ENCODE results near the gene HMBS.
A peak's percentile ranks its signal among the peaks of the same experiment; 100 is the strongest.
"Not testable (repeated sequence)": the region's sequence is repeated elsewhere in the genome, so short reads cannot be mapped to it uniquely, and the experiment has no call there.

HMBS gene

DNA sequence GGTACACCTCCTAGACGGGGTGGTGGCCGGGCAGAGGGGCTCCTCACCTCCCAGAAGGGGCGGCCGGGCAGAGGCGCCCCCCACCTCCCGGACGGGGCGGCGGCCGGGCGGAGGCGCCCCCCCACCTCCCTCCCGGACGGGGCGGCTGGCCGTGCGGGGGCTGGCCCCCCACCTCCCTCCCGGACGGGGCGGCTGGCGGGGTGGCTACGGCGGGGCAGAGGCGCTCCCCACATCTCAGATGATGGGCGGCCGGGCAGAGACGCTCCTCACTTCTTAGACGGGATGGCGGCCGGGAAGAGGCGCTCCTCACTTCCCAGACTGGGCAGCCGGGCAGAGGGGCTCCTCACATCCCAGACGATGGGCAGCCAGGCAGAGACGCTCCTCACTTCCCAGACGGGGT, 25.6 kb upstream of the HMBS start:
- not testable (repeated sequence) for H3K9me3 ChIP-seq (ENCODE audit: insufficient read depth, low read depth, low read length); H4K12ac ChIP-seq (ENCODE audit: low read depth, low read length); H3K14ac ChIP-seq (ENCODE audit: low read length); H3K9ac ChIP-seq (ENCODE audit: low read length); H3K4ac ChIP-seq (ENCODE audit: low read depth, low read length); H3K79me2 ChIP-seq (ENCODE audit: control insufficient read depth, insufficient read depth, low read length, poor library complexity); H2AK5ac ChIP-seq (ENCODE audit: low read length); H4K8ac ChIP-seq (ENCODE audit: low read depth, low read length); H3K18ac ChIP-seq (ENCODE audit: low read length); H3K27ac ChIP-seq (ENCODE audit: low read depth, low read length); H3K4me2 ChIP-seq (ENCODE audit: low read length); H2BK5ac ChIP-seq (ENCODE audit: low read depth, low read length, poor library complexity); H3K23ac ChIP-seq (ENCODE audit: low read length); DNase-seq; H4K91ac ChIP-seq (ENCODE audit: low read depth, low read length); H3K4me1 ChIP-seq (ENCODE audit: control insufficient read depth in 1 of 2, insufficient read depth in 2 of 2, low read length in 2 of 2); H2BK120ac ChIP-seq (ENCODE audit: insufficient read depth, low read length, poor library complexity); H2BK12ac ChIP-seq (ENCODE audit: low read length); H3K4me3 ChIP-seq (ENCODE audit: low read depth, low read length); H2AFZ ChIP-seq (ENCODE audit: insufficient read depth, low read length, poor library complexity); H3K79me1 ChIP-seq (ENCODE audit: low read length); H3K27me3 ChIP-seq (ENCODE audit: insufficient read depth, low read length)
- H3K36me3 ChIP-seq (ENCODE audit: control insufficient read depth in 1 of 2, insufficient read depth in 2 of 2, low read length in 2 of 2), result peaks cover 15% of the 10 kb centered on the region in 2 experiments
- no CpG with 5 or more reads among the region's 35 CpGs for WGBS (ENCODE audit: extremely low coverage, insufficient coverage, insufficient read length)

DNA sequence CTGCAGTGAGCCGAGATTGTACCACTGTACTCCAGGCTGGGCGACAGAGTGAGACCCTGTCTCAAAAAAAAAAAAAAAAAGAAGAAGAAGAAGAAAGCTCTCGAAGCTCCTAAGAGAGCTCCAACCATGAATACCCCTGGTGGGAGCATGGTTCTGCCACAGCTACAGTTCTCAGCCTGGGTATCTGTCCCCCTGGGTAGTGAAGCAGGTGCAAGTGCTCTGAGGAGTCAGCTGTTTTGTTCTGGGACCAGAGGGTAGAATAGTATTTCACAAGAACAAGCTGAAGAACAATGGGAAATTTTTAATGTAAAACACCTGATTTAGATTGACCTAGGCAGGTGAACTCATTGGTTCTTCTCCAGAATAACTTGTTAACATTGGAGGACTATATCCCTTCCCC, 23.4 kb upstream of the HMBS start:
- H3K9me3 ChIP-seq (ENCODE audit: insufficient read depth, low read depth, low read length), result no peaks in the 10 kb centered on the region
- no peaks in the 10 kb centered on the region for H3K36me3 ChIP-seq (ENCODE audit: control insufficient read depth in 1 of 2, insufficient read depth in 2 of 2, low read length in 2 of 2)
- H3K18ac ChIP-seq (ENCODE audit: low read length), result no peak overlapping the region
- WGBS (ENCODE audit: extremely low coverage, insufficient coverage, insufficient read length), result no CpG with 5 or more reads among the region's 3 CpGs
- H3K4me2 ChIP-seq (ENCODE audit: low read length), result no peak overlapping the region
- H4K12ac ChIP-seq (ENCODE audit: low read depth, low read length), result no peak overlapping the region
- no peak overlapping the region for H2BK12ac ChIP-seq (ENCODE audit: low read length)
- H4K91ac ChIP-seq (ENCODE audit: low read depth, low read length), result no peak overlapping the region
- no peak overlapping the region for H3K14ac ChIP-seq (ENCODE audit: low read length)
- no peak overlapping the region for H3K9ac ChIP-seq (ENCODE audit: low read length)
- H3K23ac ChIP-seq (ENCODE audit: low read length), result no peak overlapping the region
- no peak overlapping the region for H2AK5ac ChIP-seq (ENCODE audit: low read length)
- no peak overlapping the region for H3K4ac ChIP-seq (ENCODE audit: low read depth, low read length)
- H2BK120ac ChIP-seq (ENCODE audit: insufficient read depth, low read length, poor library complexity), result no peak overlapping the region
- DNase-seq, result no peak
- peaks cover 8% of the 10 kb centered on the region for H3K79me1 ChIP-seq (ENCODE audit: low read length)
- H3K4me1 ChIP-seq (ENCODE audit: control insufficient read depth in 1 of 2, insufficient read depth in 2 of 2, low read length in 2 of 2), result peaks cover 2 to 3% of the 10 kb centered on the region in 2 experiments
- no peak overlapping the region for H2BK5ac ChIP-seq (ENCODE audit: low read depth, low read length, poor library complexity)
- H3K79me2 ChIP-seq (ENCODE audit: control insufficient read depth, insufficient read depth, low read length, poor library complexity), result peaks cover 7% of the 10 kb centered on the region
- no peaks in the 10 kb centered on the region for H3K27me3 ChIP-seq (ENCODE audit: insufficient read depth, low read length)
- no peak overlapping the region for H3K27ac ChIP-seq (ENCODE audit: low read depth, low read length)
- no peak overlapping the region for H3K4me3 ChIP-seq (ENCODE audit: low read depth, low read length)
- no peak overlapping the region for H2AFZ ChIP-seq (ENCODE audit: insufficient read depth, low read length, poor library complexity)
- H4K8ac ChIP-seq (ENCODE audit: low read depth, low read length), result no peak overlapping the region

DNA sequence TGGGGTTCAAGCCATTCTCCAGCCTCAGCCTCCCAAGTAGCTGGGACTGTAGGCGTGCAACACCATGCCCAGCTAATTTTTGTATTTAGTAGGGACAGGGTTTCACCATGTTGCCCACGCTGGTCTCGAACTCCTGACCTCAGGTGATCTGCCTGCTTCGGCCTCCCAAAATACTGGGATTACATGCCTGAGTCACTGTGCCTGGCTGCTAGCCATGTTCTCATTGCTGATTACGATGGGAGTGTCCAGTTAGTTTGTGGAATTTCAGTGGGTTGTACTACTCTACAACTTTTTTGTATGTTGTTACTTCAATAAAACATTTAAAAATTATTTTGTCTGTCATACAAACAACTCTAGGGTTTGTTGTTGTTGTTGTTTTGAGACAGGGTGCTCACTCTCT, 21.9 kb upstream of the HMBS start:
- Histone ChIP-seq H3K4ac (ENCODE audit: low read depth, low read length) (no peak overlapping the region), H3K4me1 (ENCODE audit: control insufficient read depth in 1 of 2, insufficient read depth in 2 of 2, low read length in 2 of 2) (peaks cover 3 to 5% of the 10 kb centered on the region in 2 experiments), H4K91ac (ENCODE audit: low read depth, low read length) (no peak overlapping the region), H2AK5ac (ENCODE audit: low read length) (no peak overlapping the region), H2BK120ac (ENCODE audit: insufficient read depth, low read length, poor library complexity) (no peak overlapping the region), H4K8ac (ENCODE audit: low read depth, low read length) (no peak overlapping the region), H3K4me3 (ENCODE audit: low read depth, low read length) (no peak overlapping the region), H3K4me2 (ENCODE audit: low read length) (no peak overlapping the region), H3K18ac (ENCODE audit: low read length) (no peak overlapping the region), H2BK12ac (ENCODE audit: low read length) (no peak overlapping the region), H3K9me3 (ENCODE audit: insufficient read depth, low read depth, low read length) (no peaks in the 10 kb centered on the region), H3K79me2 (ENCODE audit: control insufficient read depth, insufficient read depth, low read length, poor library complexity) (peaks cover 1% of the 10 kb centered on the region), H3K23ac (ENCODE audit: low read length) (no peak overlapping the region), H3K14ac (ENCODE audit: low read length) (no peak overlapping the region), H3K36me3 (ENCODE audit: control insufficient read depth in 1 of 2, insufficient read depth in 2 of 2, low read length in 2 of 2) (no peaks in the 10 kb centered on the region), H2AFZ (ENCODE audit: insufficient read depth, low read length, poor library complexity) (no peak overlapping the region), H3K9ac (ENCODE audit: low read length) (no peak overlapping the region), H3K27me3 (ENCODE audit: insufficient read depth, low read length) (no peaks in the 10 kb centered on the region), H4K12ac (ENCODE audit: low read depth, low read length) (no peak overlapping the region), H3K27ac (ENCODE audit: low read depth, low read length) (no peak overlapping the region), H3K79me1 (ENCODE audit: low read length) (peaks cover 3% of the 10 kb centered on the region), H2BK5ac (ENCODE audit: low read depth, low read length, poor library complexity) (no peak overlapping the region)
- no CpG with 5 or more reads among the region's 5 CpGs for WGBS (ENCODE audit: extremely low coverage, insufficient coverage, insufficient read length)
- DNase-seq, result no peak

DNA sequence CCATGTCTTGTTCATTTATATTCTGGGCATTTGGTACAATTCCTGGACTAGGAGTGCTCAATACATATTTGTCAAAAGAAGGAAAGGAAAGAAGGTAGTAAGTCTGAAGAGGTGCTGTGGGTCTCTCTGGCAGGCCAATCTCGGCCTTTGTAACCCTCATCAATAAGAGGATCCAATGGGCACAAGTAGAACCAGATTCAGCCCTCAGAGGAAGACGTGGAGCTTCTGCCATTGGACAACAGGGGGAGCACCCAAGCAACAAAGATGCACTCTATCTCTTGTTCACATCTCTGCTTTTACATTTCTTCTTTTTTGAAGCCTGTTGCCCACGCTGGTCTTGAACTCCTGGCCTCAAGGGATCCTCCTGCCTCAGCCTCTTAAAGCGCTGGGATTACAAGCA, 19.3 kb upstream of the HMBS start:
- no peak overlapping the region for H2AFZ ChIP-seq (ENCODE audit: insufficient read depth, low read length, poor library complexity)
- H3K9me3 ChIP-seq (ENCODE audit: insufficient read depth, low read depth, low read length), result no peaks in the 10 kb centered on the region
- WGBS (ENCODE audit: extremely low coverage, insufficient coverage, insufficient read length), result no CpG with 5 or more reads among the region's 4 CpGs
- H3K14ac ChIP-seq (ENCODE audit: low read length), result no peak overlapping the region
- no peak overlapping the region for H3K18ac ChIP-seq (ENCODE audit: low read length)
- H3K79me1 ChIP-seq (ENCODE audit: low read length), result peaks cover 5% of the 10 kb centered on the region
- H3K36me3 ChIP-seq (ENCODE audit: control insufficient read depth in 1 of 2, insufficient read depth in 2 of 2, low read length in 2 of 2), result peaks cover 0 to 3% of the 10 kb centered on the region in 2 experiments
- peak; percentile 46 to 58 for DNase-seq
- no peak overlapping the region for H2BK12ac ChIP-seq (ENCODE audit: low read length)
- no peak overlapping the region for H2BK120ac ChIP-seq (ENCODE audit: insufficient read depth, low read length, poor library complexity)
- H4K12ac ChIP-seq (ENCODE audit: low read depth, low read length), result no peak overlapping the region
- H2BK5ac ChIP-seq (ENCODE audit: low read depth, low read length, poor library complexity), result no peak overlapping the region
- no peak overlapping the region for H4K8ac ChIP-seq (ENCODE audit: low read depth, low read length)
- H3K4me1 ChIP-seq (ENCODE audit: control insufficient read depth in 1 of 2, insufficient read depth in 2 of 2, low read length in 2 of 2), result peaks cover 0 to 6% of the 10 kb centered on the region in 2 experiments
- no peak overlapping the region for H3K4ac ChIP-seq (ENCODE audit: low read depth, low read length)
- no peak overlapping the region for H4K91ac ChIP-seq (ENCODE audit: low read depth, low read length)
- H2AK5ac ChIP-seq (ENCODE audit: low read length), result no peak overlapping the region
- no peak overlapping the region for H3K4me3 ChIP-seq (ENCODE audit: low read depth, low read length)
- no peak overlapping the region for H3K4me2 ChIP-seq (ENCODE audit: low read length)
- no peaks in the 10 kb centered on the region for H3K27me3 ChIP-seq (ENCODE audit: insufficient read depth, low read length)
- no peak overlapping the region for H3K23ac ChIP-seq (ENCODE audit: low read length)
- H3K27ac ChIP-seq (ENCODE audit: low read depth, low read length), result no peak overlapping the region
- H3K79me2 ChIP-seq (ENCODE audit: control insufficient read depth, insufficient read depth, low read length, poor library complexity), result peaks cover 3% of the 10 kb centered on the region
- H3K9ac ChIP-seq (ENCODE audit: low read length), result no peak overlapping the region

Measured in trophoblast cell (in vitro differentiated cells and primary cell).